ENCODE measurements around the gene MACROH2A2. TPM values are rescaled to one million over a fixed set of nuclear protein-coding genes. Genes with fewer than 3 reads are reported as not detected.

Gene MACROH2A2
- total and polyA plus RNA-seq, 10 of the 15 experiments (the other 5 are each of a cell fraction or from before 2014, with no cell fraction given) = 0.14 to 0.24 TPM; not detected in 8

DNA sequence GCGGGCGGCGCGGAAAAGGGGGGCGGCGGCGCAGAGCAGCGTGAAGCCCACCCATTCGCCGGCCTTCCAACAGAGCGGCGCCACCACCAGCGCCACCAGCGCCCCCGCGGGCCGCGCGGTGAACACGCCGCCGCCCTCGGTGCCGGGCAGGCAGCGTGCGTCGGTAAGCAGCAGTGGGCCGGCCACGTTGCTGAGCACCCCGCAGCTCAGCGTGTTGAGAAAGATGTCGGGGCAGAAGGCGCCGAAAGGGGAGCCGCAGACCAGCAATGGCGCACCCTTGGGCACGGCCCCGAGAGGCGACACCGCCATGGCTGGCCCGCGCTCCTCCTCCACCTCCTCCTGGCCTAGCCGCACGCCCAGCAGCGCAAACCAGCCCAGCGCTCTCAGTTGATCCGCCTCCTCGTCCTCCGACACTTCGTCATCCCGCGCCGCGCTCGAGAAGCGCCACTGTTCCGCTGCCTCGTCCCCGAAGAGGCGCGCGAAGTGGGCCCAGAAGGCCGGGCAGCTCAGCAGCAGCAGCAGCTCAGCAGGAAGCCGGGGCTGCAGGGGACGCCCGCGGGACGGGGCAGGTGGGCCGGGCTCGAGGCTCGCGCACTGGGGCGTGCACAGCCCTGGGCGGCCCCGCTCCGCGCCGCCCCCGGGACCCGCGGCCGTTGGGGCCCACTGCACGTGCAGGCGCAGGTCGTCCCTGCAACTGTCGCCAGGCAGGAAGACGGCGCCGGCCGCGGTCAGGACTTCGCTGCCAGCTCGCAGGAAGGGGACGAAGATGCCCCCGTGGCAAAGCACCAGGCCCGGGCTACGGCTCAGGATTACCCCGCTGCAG is 93.2 kb downstream of the MACROH2A2 start (continued):
- TF ChIP-seq, protein P1, sequence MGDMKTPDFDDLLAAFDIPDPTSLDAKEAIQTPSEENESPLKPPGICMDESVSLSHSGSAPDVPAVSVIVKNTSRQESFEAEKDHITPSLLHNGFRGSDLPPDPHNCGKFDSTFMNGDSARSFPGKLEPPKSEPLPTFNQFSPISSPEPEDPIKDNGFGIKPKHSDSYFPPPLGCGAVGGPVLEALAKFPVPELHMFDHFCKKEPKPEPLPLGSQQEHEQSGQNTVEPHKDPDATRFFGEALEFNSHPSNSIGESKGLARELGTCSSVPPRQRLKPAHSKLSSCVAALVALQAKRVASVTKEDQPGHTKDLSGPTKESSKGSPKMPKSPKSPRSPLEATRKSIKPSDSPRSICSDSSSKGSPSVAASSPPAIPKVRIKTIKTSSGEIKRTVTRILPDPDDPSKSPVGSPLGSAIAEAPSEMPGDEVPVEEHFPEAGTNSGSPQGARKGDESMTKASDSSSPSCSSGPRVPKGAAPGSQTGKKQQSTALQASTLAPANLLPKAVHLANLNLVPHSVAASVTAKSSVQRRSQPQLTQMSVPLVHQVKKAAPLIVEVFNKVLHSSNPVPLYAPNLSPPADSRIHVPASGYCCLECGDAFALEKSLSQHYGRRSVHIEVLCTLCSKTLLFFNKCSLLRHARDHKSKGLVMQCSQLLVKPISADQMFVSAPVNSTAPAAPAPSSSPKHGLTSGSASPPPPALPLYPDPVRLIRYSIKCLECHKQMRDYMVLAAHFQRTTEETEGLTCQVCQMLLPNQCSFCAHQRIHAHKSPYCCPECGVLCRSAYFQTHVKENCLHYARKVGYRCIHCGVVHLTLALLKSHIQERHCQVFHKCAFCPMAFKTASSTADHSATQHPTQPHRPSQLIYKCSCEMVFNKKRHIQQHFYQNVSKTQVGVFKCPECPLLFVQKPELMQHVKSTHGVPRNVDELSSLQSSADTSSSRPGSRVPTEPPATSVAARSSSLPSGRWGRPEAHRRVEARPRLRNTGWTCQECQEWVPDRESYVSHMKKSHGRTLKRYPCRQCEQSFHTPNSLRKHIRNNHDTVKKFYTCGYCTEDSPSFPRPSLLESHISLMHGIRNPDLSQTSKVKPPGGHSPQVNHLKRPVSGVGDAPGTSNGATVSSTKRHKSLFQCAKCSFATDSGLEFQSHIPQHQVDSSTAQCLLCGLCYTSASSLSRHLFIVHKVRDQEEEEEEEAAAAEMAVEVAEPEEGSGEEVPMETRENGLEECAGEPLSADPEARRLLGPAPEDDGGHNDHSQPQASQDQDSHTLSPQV (IDR thresholded peaks at IDR 0.05) = peak; percentile 46; the same call in 1 of the 2 replicates
- TF ChIP-seq, protein P2, sequence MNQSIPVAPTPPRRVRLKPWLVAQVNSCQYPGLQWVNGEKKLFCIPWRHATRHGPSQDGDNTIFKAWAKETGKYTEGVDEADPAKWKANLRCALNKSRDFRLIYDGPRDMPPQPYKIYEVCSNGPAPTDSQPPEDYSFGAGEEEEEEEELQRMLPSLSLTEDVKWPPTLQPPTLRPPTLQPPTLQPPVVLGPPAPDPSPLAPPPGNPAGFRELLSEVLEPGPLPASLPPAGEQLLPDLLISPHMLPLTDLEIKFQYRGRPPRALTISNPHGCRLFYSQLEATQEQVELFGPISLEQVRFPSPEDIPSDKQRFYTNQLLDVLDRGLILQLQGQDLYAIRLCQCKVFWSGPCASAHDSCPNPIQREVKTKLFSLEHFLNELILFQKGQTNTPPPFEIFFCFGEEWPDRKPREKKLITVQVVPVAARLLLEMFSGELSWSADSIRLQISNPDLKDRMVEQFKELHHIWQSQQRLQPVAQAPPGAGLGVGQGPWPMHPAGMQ (IDR thresholded peaks at IDR 0.05; ENCODE audit: borderline replicate concordance) = no peak
- TF ChIP-seq NR2C1 (IDR thresholded peaks at IDR 0.05) (no peak), CREB1 (IDR thresholded peaks at IDR 0.05; ENCODE audit: low read depth) (0 out of 2 replicates have a peak, but pooled peaks have one; percentile 40), CBX5 (IDR thresholded peaks at IDR 0.05; ENCODE audit: low read depth) (no peak), KLF5 (IDR thresholded peaks at IDR 0.05; ENCODE audit: partially characterized antibody) (no peak), ZBTB33 (IDR thresholded peaks at IDR 0.05) (no peak), STAT3 (IDR thresholded peaks at IDR 0.05; ENCODE audit: low read depth, low read length) (no peak), YY1 (IDR thresholded peaks at IDR 0.05; ENCODE audit: low read depth, low read length) (peak; percentile 81), MYC (IDR thresholded peaks at IDR 0.05; ENCODE audit: insufficient read depth, insufficient read length, insufficient replicate concordance, low read length, severe bottlenecking) (peak; percentile 85), TCF12 (IDR thresholded peaks at IDR 0.05; ENCODE audit: low read depth, low read length) (no peak), ZNF622 (IDR thresholded peaks at IDR 0.05) (no peak), POLR2AphosphoS2 (IDR thresholded peaks at IDR 0.05; ENCODE audit: low read depth, low read length) (no peak; the same call in 1 of the 2 replicates), FOS (IDR thresholded peaks at IDR 0.05; ENCODE audit: borderline replicate concordance, extremely low read depth, insufficient read length) (no peak), MEF2A (IDR thresholded peaks at IDR 0.05; ENCODE audit: insufficient read depth, low read depth, low read length) (no peak), PKNOX1 (IDR thresholded peaks at IDR 0.05) (0 out of 2 replicates have a peak, but pooled peaks have one; percentile 12), SKIL (IDR thresholded peaks at IDR 0.05; ENCODE audit: low read depth, poor library complexity, severe bottlenecking) (no peak), IKZF2 (IDR thresholded peaks at IDR 0.05) (no peak)

All from GM12878 (cell line).